H1 (cell line): Measurements from ENCODE around the gene NIPAL3. TPM values are rescaled to one million over a fixed set of nuclear protein-coding genes. Genes with fewer than 3 reads are reported as not detected.

Source experiments
- CTCF ChIA-PET: fragments of 300-600 bp; sonication (Branson Sonifier 250); formaldehyde crosslinking; loops from one replicate; lab custom pipeline; 2021; ENCODE audit not compliant: partially characterized antibody; lab: Charles Lee
- POLR2A ChIA-PET: fragments of 300-600 bp; sonication (Branson Sonifier 250); formaldehyde crosslinking; loops from one replicate; lab custom pipeline; 2021; ENCODE audit warnings: inconsistent platforms; ENCODE audit not compliant: partially characterized antibody; lab: Charles Lee
- DNase-seq, 2 experiments: peaks; one replicate each; pipeline versions ENCODE4 v3.0.0 to v3.0.0-alpha.2; 2010 to 2022; ENCODE audit warnings: low spot score in 2 of 2, low read depth in 1 of 2, mixed read lengths in 1 of 2
- FAIRE-seq: peaks from 2 replicates; lab custom pipeline; 2011; peaks lifted over from hg19 to GRCh38; lab: Jason Lieb, UNC
- H2AFZ ChIP-seq: 2 replicates; pipeline ENCODE4 v1.8.1; 2012; ENCODE audit warnings: low read length, inconsistent platforms
- H2AK5ac ChIP-seq: 2 replicates; pipeline ENCODE4 v1.6.1; 2013; ENCODE audit warnings: low read depth, low read length
- H2BK120ac ChIP-seq: replicated peaks from 2 replicates; pipeline ENCODE3; 2013; ENCODE audit warnings: low read depth, low read length, inconsistent platforms
- H2BK12ac ChIP-seq: 2 replicates; pipeline ENCODE4 v1.6.1; 2013; ENCODE audit warnings: low read depth, low read length
- H2BK15ac ChIP-seq: 2 replicates; pipeline ENCODE4 v1.6.1; 2013; ENCODE audit warnings: low read length
- H2BK20ac ChIP-seq: 2 replicates; pipeline ENCODE4 v1.6.1; 2013; ENCODE audit warnings: low read length
- H2BK5ac ChIP-seq: 2 replicates; pipeline ENCODE4 v1.6.1; 2013; ENCODE audit warnings: low read depth, low read length
- H3K14ac ChIP-seq: 2 replicates; pipeline ENCODE4 v1.6.1; 2013; ENCODE audit warnings: inconsistent platforms; ENCODE audit not compliant: insufficient read length
- H3K18ac ChIP-seq: 2 replicates; pipeline ENCODE4 v1.6.1; 2013; ENCODE audit warnings: low read length; ENCODE audit errors: extremely low read depth
- H3K23ac ChIP-seq: 2 replicates; pipeline ENCODE4 v1.6.1; 2013; ENCODE audit warnings: inconsistent platforms; ENCODE audit not compliant: insufficient read length
- H3K23me2 ChIP-seq: 2 replicates; pipeline ENCODE4 v1.6.1; 2013; ENCODE audit warnings: low read depth, low read length
- H3K27ac ChIP-seq: 2 replicates; pipeline ENCODE4 v1.6.1; 2011; ENCODE audit warnings: low read depth, low read length, inconsistent platforms
- H3K27me3 ChIP-seq, 4 experiments: replicated peaks in 1 of 4; 1 replicate in 1 of 4; 2 replicates in 3 of 4; pipeline versions ENCODE4 v1.6.1 to v1.8.1; 2011 to 2013; ENCODE audit warnings: low read length in 3 of 4, mild to moderate bottlenecking in 3 of 4, inconsistent platforms in 2 of 4, mixed read lengths in 2 of 4, moderate library complexity in 1 of 4; ENCODE audit not compliant: control insufficient read depth in 3 of 4, insufficient read depth in 3 of 4; ENCODE audit errors: extremely low read depth in 1 of 4
- H3K36me3 ChIP-seq, 4 experiments: 2 replicates each; pipeline versions ENCODE4 v1.6.1 to v1.8.1; 2011 to 2013; ENCODE audit warnings: mild to moderate bottlenecking in 4 of 4, low read length in 3 of 4, moderate library complexity in 2 of 4, control low read depth in 1 of 4, inconsistent platforms in 1 of 4; ENCODE audit not compliant: insufficient read depth in 4 of 4, control insufficient read depth in 2 of 4
- H3K4ac ChIP-seq: replicated peaks from 2 replicates; pipeline ENCODE3; 2013; ENCODE audit warnings: low read length, low read depth, mixed read lengths, inconsistent platforms; ENCODE audit not compliant: insufficient read length
- H3K4me1 ChIP-seq, 4 experiments: replicated peaks in 1 of 4; 1 replicate in 1 of 4; 2 replicates in 3 of 4; pipeline versions ENCODE4 v1.6.1 to v1.8.1; 2011 to 2013; ENCODE audit warnings: low read length in 3 of 4, inconsistent platforms in 2 of 4, mixed read lengths in 1 of 4; ENCODE audit not compliant: insufficient read depth in 4 of 4, control insufficient read depth in 3 of 4
- H3K4me2 ChIP-seq, 2 experiments: 2 replicates each; pipeline versions ENCODE4 v1.6.1 to v1.8.1; 2011 to 2013; ENCODE audit warnings: low read depth in 2 of 2, low read length in 2 of 2, control low read depth in 1 of 2, inconsistent platforms in 1 of 2, mild to moderate bottlenecking in 1 of 2; ENCODE audit not compliant: insufficient read depth in 1 of 2
- H3K4me3 ChIP-seq, 4 experiments: fragments of 200-600, 300-600 bp in 1 of 4; sonication (generic), shearing (Covaris generic), sonication (Bioruptor Twin) in 1 of 4; 2 replicates each; pipeline versions ENCODE4 v1.5.1 to v1.8.1; 2011 to 2016; ENCODE audit warnings: low read length in 4 of 4, low read depth in 3 of 4, control low read depth in 2 of 4, inconsistent platforms in 2 of 4, mild to moderate bottlenecking in 2 of 4, mixed read lengths in 1 of 4, moderate library complexity in 1 of 4; ENCODE audit not compliant: insufficient read depth in 2 of 4; ENCODE audit errors: extremely low read depth in 1 of 4
- H3K56ac ChIP-seq: replicated peaks from 2 replicates; pipeline ENCODE3; 2013; ENCODE audit warnings: low read depth, mild to moderate bottlenecking, mixed read lengths, low read length, inconsistent platforms; ENCODE audit not compliant: insufficient read length
- H3K79me1 ChIP-seq: 2 replicates; pipeline ENCODE4 v1.6.1; 2013; ENCODE audit warnings: low read depth, low read length, control low read depth
- H3K79me2 ChIP-seq, 2 experiments: 2 replicates each; pipeline versions ENCODE4 v1.6.1 to v1.8.1; 2012 to 2013; ENCODE audit warnings: low read length in 2 of 2, mild to moderate bottlenecking in 2 of 2, inconsistent platforms in 1 of 2; ENCODE audit not compliant: insufficient read depth in 2 of 2, control insufficient read depth in 1 of 2
- H3K9ac ChIP-seq, 4 experiments: replicated peaks in 1 of 4; 1 replicate in 1 of 4; 2 replicates in 3 of 4; pipeline versions ENCODE4 v1.6.1 to v1.8.1; 2011 to 2013; ENCODE audit warnings: low read depth in 3 of 4, low read length in 3 of 4, control low read depth in 2 of 4, mild to moderate bottlenecking in 2 of 4, moderate library complexity in 2 of 4, inconsistent platforms in 1 of 4; ENCODE audit errors: extremely low read depth in 1 of 4
- H3K9me3 ChIP-seq, 2 experiments: 2 replicates each; pipeline versions ENCODE4 v1.6.1 to v1.8.1; 2012 to 2013; ENCODE audit warnings: mild to moderate bottlenecking in 2 of 2, moderate library complexity in 2 of 2, control low read depth in 1 of 2, inconsistent platforms in 1 of 2, low read depth in 1 of 2, low read length in 1 of 2, mixed read lengths in 1 of 2; ENCODE audit not compliant: insufficient read depth in 2 of 2
- H4K20me1 ChIP-seq, 2 experiments: replicated peaks in 1 of 2; 2 replicates each; pipeline versions ENCODE3 to v1.8.1; 2011 to 2013; ENCODE audit warnings: inconsistent platforms in 2 of 2, low read length in 2 of 2, mild to moderate bottlenecking in 1 of 2; ENCODE audit not compliant: insufficient read depth in 2 of 2, control insufficient read depth in 1 of 2
- H4K5ac ChIP-seq: 2 replicates; pipeline ENCODE4 v1.6.1; 2013; ENCODE audit warnings: low read length, low read depth, mixed read lengths, inconsistent platforms; ENCODE audit not compliant: insufficient read length
- H4K8ac ChIP-seq: 2 replicates; pipeline ENCODE4 v1.8.0; 2013; ENCODE audit warnings: mild to moderate bottlenecking, moderate library complexity, low read length, inconsistent platforms; ENCODE audit not compliant: insufficient read depth; ENCODE audit errors: extremely low read depth
- H4K91ac ChIP-seq: replicated peaks from 2 replicates; pipeline ENCODE3; 2013; ENCODE audit warnings: low read length, mixed read lengths, inconsistent platforms; ENCODE audit not compliant: insufficient read length
- CHD1 ChIP-seq: IDR thresholded peaks from 2 replicates; pipeline ENCODE4 v1.6.1; 2012; ENCODE audit warnings: low read depth, low read length, improper control_type of control experiment
- CHD2 ChIP-seq: IDR thresholded peaks from 2 replicates; pipeline ENCODE4 v1.6.1; 2012; ENCODE audit warnings: low read length, improper control_type of control experiment
- HDAC6 ChIP-seq: IDR thresholded peaks from one replicate; pipeline ENCODE4 v1.7.1; 2012; ENCODE audit warnings: low read depth, mild to moderate bottlenecking, inconsistent platforms, low read length, moderate library complexity
- RBBP5 ChIP-seq: IDR thresholded peaks from 2 replicates; pipeline ENCODE4 v1.7.1; 2012; ENCODE audit warnings: low read depth, mild to moderate bottlenecking, inconsistent platforms, low read length, moderate library complexity, borderline replicate concordance
- RNF2 ChIP-seq: fragments of 200-900, 300-1000 bp; sonication (generic); IDR thresholded peaks from 2 replicates; pipeline ENCODE4 v1.7.1; 2016; ENCODE audit warnings: borderline replicate concordance, low read depth, mild to moderate bottlenecking, antibody characterized with exemption, low read length; ENCODE audit not compliant: poor library complexity, severe bottlenecking; ENCODE audit errors: missing control alignments
- SAP30 ChIP-seq: fragments of 300-600 bp; sonication (generic); IDR thresholded peaks from 2 replicates; pipeline ENCODE4 v1.7.1; 2012; ENCODE audit warnings: low read length, moderate library complexity, mild to moderate bottlenecking, inconsistent platforms; ENCODE audit not compliant: insufficient read depth, insufficient replicate concordance
- SIN3A ChIP-seq, 2 experiments: IDR thresholded peaks in 1 of 2; conservative IDR thresholded peaks in 1 of 2; 2 replicates each; pipeline ENCODE4 v1.6.1; 2011 to 2012; ENCODE audit warnings: low read length in 2 of 2, improper control_type of control experiment in 1 of 2, low read depth in 1 of 2, mild to moderate bottlenecking in 1 of 2
- SIRT6 ChIP-seq: IDR thresholded peaks from one replicate; pipeline ENCODE4 v1.7.1; 2012; ENCODE audit warnings: low read length, inconsistent platforms
- SUZ12 ChIP-seq: fragments of 200-600 bp; sonication (generic); IDR thresholded peaks from 2 replicates; pipeline ENCODE4 v1.6.1; 2012; ENCODE audit warnings: mild to moderate bottlenecking, inconsistent platforms, low read length, moderate library complexity, mixed read lengths
- WGBS, 2 experiments: shearing (Covaris generic) in 1 of 2; methylation state at CpG; one replicate each; pipeline versions ENCODE4 v1.1.6 to v1.1.7; 2013 to 2015; ENCODE audit warnings: low lambda C conversion rate in 2 of 2, mixed read lengths in 2 of 2, inconsistent platforms in 1 of 2, low coverage in 1 of 2, missing lambda C conversion rate in 1 of 2; ENCODE audit not compliant: insufficient replicate concordance in 2 of 2, insufficient coverage in 1 of 2, insufficient read length in 1 of 2; ENCODE audit errors: extremely low coverage in 1 of 2, missing lambda C conversion rate in 1 of 2; 5-methylcytosine and 5-hydroxymethylcytosine counted together
- polyA plus RNA-seq, 7 experiments: library from polyadenylated mRNA; depleted of rRNA in 3 of 7; stranded (reverse) in 5 of 7; unstranded in 2 of 7; fragments of >200 nt in 5 of 7; fragments of 200-250 nt in 2 of 7; gene quantifications; 1 replicate in 5 of 7; 2 replicates in 1 of 7; 4 replicates in 1 of 7; pipeline versions ENCODE4 v1.2.1 to v1.2.3, GENCODE V29; 2011 to 2013; ENCODE audit warnings: missing spikeins in 2 of 7, mixed read lengths in 2 of 7
- total RNA-seq: library from RNA; stranded (reverse); fragmentation: NEBNext Ultra II Directional; extraction: Animal tissue kit (Norgen Biotek cat#: 25700); gene quantifications from 2 replicates; pipeline ENCODE4 v1.2.1, GENCODE V29; 2021

The NIPAL3 gene
- total and polyA plus RNA-seq, 2 of the 8 experiments (the other 6 are each of a cell fraction or from before 2014, with no cell fraction given) = 8.8 to 11.0 TPM

- Histone ChIP-seq H3K9me3 (peaks cover 16 to 18% of the 10 kb centered on the region in 2 experiments; a peak in 3 of 4 replicates), H4K91ac (no peak overlapping the region), H2BK15ac (no peak overlapping the region), H3K23me2 (no peaks in the 10 kb centered on the region), H3K27ac (no peak overlapping the region), H3K4me1 (no peaks in the 10 kb centered on the region; a peak in 1 of 7 replicates), H3K18ac (no peak overlapping the region), H3K4me2 (no peak overlapping the region), H3K27me3 (no peaks in the 10 kb centered on the region), H4K20me1 (no peaks in the 10 kb centered on the region), H2BK120ac (no peak overlapping the region), H3K4me3 (no peak overlapping the region), H4K5ac (no peak overlapping the region), H3K9ac (no peak overlapping the region), H3K14ac (no peak overlapping the region), H2AFZ (no peak overlapping the region), H3K23ac (no peak overlapping the region), H2BK12ac (no peak overlapping the region), H3K56ac (no peak overlapping the region), H3K36me3 (peaks cover 0 to 8% (median 0%) of the 10 kb centered on the region in 4 experiments; a peak in 2 of 8 replicates), H4K8ac (no peak overlapping the region), H2BK5ac (no peak overlapping the region), H2BK20ac (no peak overlapping the region), H2AK5ac (no peak overlapping the region), H3K79me2 (no peaks in the 10 kb centered on the region), H3K4ac (no peak overlapping the region), H3K79me1 (no peaks in the 10 kb centered on the region)
- TF ChIP-seq SUZ12 = no peak
- no peak for TF ChIP-seq CHD2
- TF ChIP-seq SAP30 = no peak
- TF ChIP-seq SIRT6 = no peak
- TF ChIP-seq HDAC6 = no peak
- no peak for TF ChIP-seq RBBP5
- TF ChIP-seq CHD1 = no peak
- no peak for TF ChIP-seq SIN3A (conservative IDR thresholded peaks at IDR 0.05 in 1 of 2, IDR thresholded peaks at IDR 0.05 in 1 of 2; ENCODE audit: low read depth in 1 of 2, low read length in 2 of 2)
- no peak for TF ChIP-seq RNF2
- DNase-seq (no peak), FAIRE-seq (no peak)
- 97% methylated on average over 12 of the region's 18 CpGs; no CpG with 5 or more reads in 1 of the 2 experiments for WGBS, 2 experiments
- ChIA-PET POLR2A (interaction anchor here (1.0 kb wide), 1 partner anchor 9 kb away, joined by 3 read pairs; no protein-coding TSS in a partner anchor), CTCF (interaction anchor here (0.8 to 3.2 kb wide), 11 partner anchors 11 to 147 kb away, joined by 3 to 15 read pairs (median 6); partner anchors contain the start of gene RCAN3)
Measured at GRCh38 chr1:24490101-24490781, 74.6 kb downstream of the NIPAL3 start.
